GM19395 (cell line): ENCODE measurements around the gene BCAS3.
A peak's percentile ranks its signal among the peaks of the same experiment; 100 is the strongest.
"Not testable (repeated sequence)": the region's sequence is repeated elsewhere in the genome, so short reads cannot be mapped to it uniquely, and the experiment has no call there.

Experiments used
- ATAC-seq: cut with Tn5 transposase; IDR thresholded peaks from one replicate; pipeline ENCODE4 v1.9.1; 2021; ENCODE audit warnings: mild to moderate bottlenecking, moderate library complexity; ENCODE audit not compliant: unreplicated experiment

The BCAS3 gene

GRCh38 chr17:60671482-60671881 is 6.2 kb upstream of the BCAS3 start:
- ATAC-seq: no peak

GRCh38 chr17:60674637-60675036 is 3.0 kb upstream of the BCAS3 start:
- ATAC-seq: not testable (repeated sequence)

- ATAC-seq: no peak
These were observed 1.7 kb upstream of the BCAS3 start for GRCh38 chr17:60675997-60676396.

DNA sequence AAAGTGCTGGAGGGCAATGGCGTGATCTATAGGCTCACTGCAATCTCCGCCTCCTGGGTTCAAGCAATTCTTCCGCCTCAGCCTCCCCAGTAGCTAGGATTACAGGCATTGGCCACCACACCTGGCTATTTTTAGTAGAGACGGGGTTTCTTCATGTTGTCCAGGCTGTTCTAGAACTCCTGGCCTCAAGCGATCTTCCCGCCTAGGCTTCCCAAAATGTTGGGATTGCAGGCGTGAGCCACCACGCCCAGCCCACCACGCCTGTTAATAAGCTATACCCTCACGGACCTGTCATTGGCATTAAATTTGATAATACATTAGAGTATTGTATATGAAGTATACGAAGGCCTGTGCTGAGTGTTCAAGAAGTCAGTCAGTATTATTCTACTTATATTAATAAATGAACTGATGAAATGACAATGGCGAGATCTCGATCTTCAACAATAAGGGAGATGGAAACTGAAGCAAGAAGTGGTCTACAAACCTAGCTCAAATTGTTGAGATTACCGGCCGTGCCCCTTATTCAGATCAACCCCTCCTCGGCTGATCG is 818 bp upstream of the BCAS3 start:
- ATAC-seq: no peak

DNA sequence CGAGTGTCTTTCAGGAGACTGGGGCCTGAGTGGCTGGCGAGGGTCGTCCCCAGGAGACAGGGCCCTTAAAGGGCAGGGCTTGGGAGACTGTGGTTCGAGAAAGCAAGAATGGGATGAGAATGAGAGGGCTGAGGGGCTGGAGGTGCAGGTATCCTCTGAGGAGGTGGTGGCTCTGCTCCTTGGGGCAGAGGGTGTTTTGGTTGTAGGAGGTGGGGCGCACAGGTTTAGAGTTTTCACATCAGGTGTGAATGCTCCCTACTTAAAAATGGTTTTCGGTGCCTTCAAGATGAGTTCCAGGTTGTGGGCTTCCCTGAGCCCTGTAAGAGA is 430 bp downstream of the BCAS3 start:
- ATAC-seq: no peak

- ATAC-seq: no peak
These were observed 1.6 kb downstream of the BCAS3 start for GRCh38 chr17:60679287-60679686.

- ATAC-seq: no peak
These were observed 3.1 kb downstream of the BCAS3 start for GRCh38 chr17:60680754-60681153.

DNA sequence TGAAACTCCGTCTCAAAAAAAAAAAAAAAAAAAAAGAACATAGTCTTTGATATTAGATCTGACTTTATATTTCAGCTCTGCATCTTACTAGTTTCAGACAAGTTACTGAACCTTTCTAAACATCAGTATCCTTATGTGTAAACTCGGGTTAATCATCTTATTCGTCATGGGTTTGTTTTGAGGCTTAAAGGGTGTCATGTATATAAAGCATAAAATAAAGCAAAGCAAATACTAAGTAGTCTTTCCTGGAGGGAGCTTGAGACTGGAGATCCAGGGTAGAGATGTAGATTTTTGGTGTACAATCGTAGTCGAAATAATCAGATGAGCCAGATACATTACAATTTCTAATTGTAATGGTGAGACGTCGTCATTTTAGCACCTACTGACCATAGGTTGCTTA is 7.8 kb downstream of the BCAS3 start:
- no peak for ATAC-seq

GRCh38 chr17:60695960-60696359 is 18.3 kb downstream of the BCAS3 start:
- ATAC-seq: no peak

- no peak for ATAC-seq
These were observed 21.4 kb downstream of the BCAS3 start for GRCh38 chr17:60699090-60699489.

DNA sequence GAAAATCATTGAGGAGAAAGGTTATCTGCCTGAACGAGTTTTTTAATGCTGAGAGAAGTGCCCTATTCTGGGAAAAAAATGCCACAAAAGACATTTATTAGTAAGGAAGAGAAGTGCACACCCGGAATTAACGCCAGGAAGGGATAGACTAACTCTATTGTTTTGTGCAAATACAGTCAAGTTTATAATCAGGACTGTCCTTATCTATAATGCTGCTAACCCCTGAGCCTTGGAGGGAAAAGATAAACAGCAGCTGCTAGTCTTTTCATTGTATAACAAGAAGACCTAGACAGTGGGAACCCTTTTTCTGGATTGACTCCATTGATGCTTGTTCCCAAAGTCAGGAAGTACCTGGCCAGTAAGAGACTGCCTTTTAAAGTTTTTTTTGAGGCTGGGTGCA is 26.5 kb downstream of the BCAS3 start:
- ATAC-seq: no peak

DNA sequence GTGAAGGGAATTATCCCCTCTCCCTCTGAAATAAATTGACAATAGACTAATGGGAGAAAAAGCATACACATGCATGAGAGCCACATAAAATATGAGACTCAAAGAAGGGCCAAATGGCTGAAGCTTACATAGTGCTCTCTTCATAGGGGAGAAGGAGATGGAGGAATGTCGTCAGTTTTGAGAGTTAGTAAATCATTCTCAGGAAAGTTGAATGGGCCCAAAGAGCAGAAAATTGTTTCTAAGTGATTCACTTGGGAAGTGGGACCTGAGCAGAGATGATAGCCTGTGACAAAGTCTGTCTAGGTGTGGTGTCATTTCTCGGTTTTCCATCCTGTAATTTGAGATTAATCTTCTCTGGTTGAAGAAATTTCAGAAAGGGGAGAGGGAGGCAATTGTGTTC is 35.0 kb downstream of the BCAS3 start:
- no peak for ATAC-seq

DNA sequence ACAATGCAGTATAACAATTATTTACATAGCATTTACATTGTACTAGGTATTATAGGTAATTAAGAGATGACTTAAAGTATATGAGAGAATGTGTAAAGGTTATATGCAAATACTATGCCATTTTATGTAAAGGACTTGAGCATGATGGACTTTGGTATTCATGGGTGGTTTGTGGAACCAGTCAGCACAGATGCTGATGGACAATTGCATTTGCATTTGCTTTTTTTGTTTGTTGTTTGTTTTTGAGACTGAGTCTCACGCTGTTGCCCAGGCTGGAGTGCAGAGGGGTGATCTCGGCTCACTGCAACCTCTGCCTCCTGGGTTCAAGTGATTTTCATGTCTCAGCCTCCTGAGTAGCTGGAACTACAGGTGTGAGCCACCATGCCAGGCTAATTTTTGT is 36.0 kb downstream of the BCAS3 start:
- ATAC-seq: no peak

DNA sequence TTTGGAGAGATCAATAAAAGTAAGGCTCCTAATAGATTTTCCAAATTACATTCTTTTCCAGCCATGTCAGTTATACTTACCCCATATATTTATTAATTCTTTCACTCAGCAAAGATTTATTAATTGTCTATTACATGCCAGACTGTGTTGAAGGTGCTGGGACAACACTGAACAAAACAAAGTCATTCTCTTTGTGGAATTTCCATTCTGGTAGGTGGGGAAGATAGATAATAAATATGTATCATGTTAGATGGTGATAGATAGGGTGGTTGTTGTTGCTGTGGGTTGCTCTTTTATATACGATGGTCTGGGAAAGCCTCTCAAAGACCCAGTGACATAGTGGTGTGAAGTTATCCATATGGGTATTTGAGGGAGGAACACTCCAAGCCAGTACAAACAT is 39.1 kb downstream of the BCAS3 start:
- ATAC-seq: no peak

DNA sequence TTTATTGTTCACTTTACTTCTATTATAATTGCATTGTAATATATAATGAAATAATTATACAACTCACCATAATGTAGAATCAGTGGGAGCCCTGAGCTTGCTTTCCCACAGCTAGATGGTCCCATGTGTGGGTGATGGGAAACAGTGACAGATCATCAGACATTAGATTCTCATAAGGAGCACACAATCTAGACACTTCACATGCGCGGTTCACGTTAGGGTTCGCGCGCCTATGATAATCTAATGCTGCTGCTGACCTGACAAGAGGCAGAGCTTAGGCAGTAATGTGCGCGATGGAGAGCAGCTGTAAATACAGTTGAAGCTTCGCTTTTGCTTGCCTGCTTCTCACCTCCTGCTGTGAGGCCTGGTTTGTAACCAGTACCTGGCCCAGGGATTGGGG is 40.2 kb downstream of the BCAS3 start:
- no peak for ATAC-seq

- no peak for ATAC-seq
These were observed 43.3 kb downstream of the BCAS3 start for GRCh38 chr17:60720763-60721531.

- peak; percentile 80 for ATAC-seq
These were observed 47.0 kb downstream of the BCAS3 start for GRCh38 chr17:60724647-60725046.

DNA sequence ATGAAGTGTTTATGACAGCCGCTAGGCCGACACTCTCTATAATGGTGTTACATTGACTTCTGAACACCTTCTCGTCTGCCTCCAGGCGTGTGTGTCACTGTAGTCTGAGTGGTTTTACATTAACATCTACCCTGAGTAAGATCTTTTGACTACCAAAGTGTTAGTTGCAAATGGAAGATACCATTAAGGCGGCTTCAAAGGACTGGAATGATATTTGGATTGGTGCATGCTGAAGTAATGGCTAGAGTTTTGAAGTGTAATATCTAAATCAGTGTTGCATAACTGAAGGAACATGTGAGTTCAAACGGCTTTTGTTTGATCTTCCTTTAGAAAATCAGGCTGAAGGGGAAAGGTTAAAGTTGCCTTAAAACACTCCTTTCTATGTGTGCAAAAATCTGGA is 52.2 kb downstream of the BCAS3 start:
- no peak for ATAC-seq

- ATAC-seq: no peak
These were observed 52.6 kb downstream of the BCAS3 start for GRCh38 chr17:60730273-60730672.

- no peak for ATAC-seq
These were observed 60.6 kb downstream of the BCAS3 start for GRCh38 chr17:60738287-60738686.

DNA sequence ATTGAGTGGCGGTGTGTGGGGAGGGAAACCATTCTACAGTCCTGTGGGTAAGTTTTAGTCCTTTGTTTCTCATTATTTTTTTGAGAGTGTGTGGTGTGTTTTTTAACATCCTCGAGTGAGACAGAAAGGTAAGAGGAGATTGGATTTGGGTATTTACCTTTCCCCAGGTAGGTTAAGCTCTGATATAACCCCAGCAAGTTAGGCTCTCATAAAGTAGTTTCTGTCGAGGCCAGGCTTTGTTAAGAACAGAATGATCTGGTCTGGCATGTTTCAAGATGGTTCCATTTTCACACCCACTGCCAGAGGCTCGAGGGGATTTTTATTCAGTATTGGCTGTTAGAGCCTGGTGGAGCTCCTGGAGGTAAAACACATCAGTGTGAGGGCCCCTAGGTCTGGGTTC is 62.9 kb downstream of the BCAS3 start:
- ATAC-seq: no peak

- no peak for ATAC-seq
These were observed 63.4 kb downstream of the BCAS3 start for GRCh38 chr17:60741031-60741430.

GRCh38 chr17:60743282-60743681 is 65.6 kb downstream of the BCAS3 start:
- no peak for ATAC-seq
